Smooth muscle cell (in vitro differentiated cells): Measurements from ENCODE around the gene PSMA6. TPM values are rescaled to one million over a fixed set of nuclear protein-coding genes. Genes with fewer than 3 reads are reported as not detected.

Experiments
- DNase-seq: peaks from one replicate; lab custom pipeline; 2025; ENCODE audit not compliant: unreplicated experiment; lab: John Stamatoyannopoulos, UW
- H2AFZ ChIP-seq: fragments of 200-600 bp; sonication (generic); 2 replicates; pipeline ENCODE4 v1.6.0; 2016; ENCODE audit warnings: antibody characterized with exemption, low read depth, mild to moderate bottlenecking
- H3F3A ChIP-seq: fragments of 200-600 bp; sonication (generic); 2 replicates; pipeline ENCODE4 v1.6.0; 2017; ENCODE audit warnings: antibody characterized with exemption, low read depth
- H3K27ac ChIP-seq: fragments of 200-600 bp; sonication (generic); 2 replicates; pipeline ENCODE4 v1.5.1; 2016; ENCODE audit warnings: low read depth, mild to moderate bottlenecking
- H3K27me3 ChIP-seq: fragments of 200-600 bp; sonication (generic); 2 replicates; pipeline ENCODE4 v1.6.1; 2016; ENCODE audit warnings: low read depth, mild to moderate bottlenecking
- H3K36me3 ChIP-seq: fragments of 200-600 bp; sonication (generic); 2 replicates; pipeline ENCODE4 v1.5.1; 2016; ENCODE audit warnings: low read depth
- H3K4me1 ChIP-seq: fragments of 200-600 bp; sonication (generic); 2 replicates; pipeline ENCODE4 v1.5.1; 2016; ENCODE audit warnings: low read depth
- H3K4me2 ChIP-seq: fragments of 200-600 bp; sonication (generic); 2 replicates; pipeline ENCODE4 v1.6.0; 2016; ENCODE audit warnings: mild to moderate bottlenecking
- H3K4me3 ChIP-seq: fragments of 200-600 bp; sonication (generic); 2 replicates; pipeline ENCODE4 v1.5.1; 2016; ENCODE audit warnings: mild to moderate bottlenecking
- H3K79me2 ChIP-seq: fragments of 200-600 bp; sonication (generic); 2 replicates; pipeline ENCODE4 v1.6.0; 2016; ENCODE audit warnings: low read depth, mild to moderate bottlenecking
- H3K9ac ChIP-seq: fragments of 200-600 bp; sonication (generic); 2 replicates; pipeline ENCODE4 v1.6.0; 2016; ENCODE audit warnings: low read depth
- H3K9me3 ChIP-seq: fragments of 200-600 bp; sonication (generic); replicated peaks from 2 replicates; pipeline ENCODE4 v1.5.1; 2016; ENCODE audit warnings: low read depth
- H4K20me1 ChIP-seq: fragments of 200-600 bp; sonication (generic); 2 replicates; pipeline ENCODE4 v1.6.0; 2016; ENCODE audit warnings: low read depth
- WGBS: methylation state at CpG from one replicate; pipeline ENCODE4 v1.1.7; 2016; ENCODE audit warnings: low lambda C conversion rate; 5-methylcytosine and 5-hydroxymethylcytosine counted together
- polyA plus RNA-seq: library from polyadenylated mRNA; unstranded; fragments of >200 nt; fragmentation: Nextera tagmentation; extraction: Ambion mirVana; gene quantifications from 2 replicates; pipeline ENCODE4 v1.2.1, GENCODE V29; 2016
- total RNA-seq: library from RNA; depleted of rRNA; stranded (reverse); fragments of >200 nt; gene quantifications from 2 replicates; pipeline ENCODE4 v1.2.3, GENCODE V29; 2014
- TF ChIP-seq, protein P1 (sequence below): fragments of 200-600 bp; sonication (generic); IDR thresholded peaks from 2 replicates; pipeline ENCODE4 v1.5.1; 2017; ENCODE audit warnings: borderline replicate concordance, mild to moderate bottlenecking, antibody characterized with exemption; ENCODE audit not compliant: insufficient read depth, poor library complexity, severe bottlenecking

Gene PSMA6
- total and polyA plus RNA-seq, 2 experiments from 2014 or later: 251 to 315 TPM

DNA sequence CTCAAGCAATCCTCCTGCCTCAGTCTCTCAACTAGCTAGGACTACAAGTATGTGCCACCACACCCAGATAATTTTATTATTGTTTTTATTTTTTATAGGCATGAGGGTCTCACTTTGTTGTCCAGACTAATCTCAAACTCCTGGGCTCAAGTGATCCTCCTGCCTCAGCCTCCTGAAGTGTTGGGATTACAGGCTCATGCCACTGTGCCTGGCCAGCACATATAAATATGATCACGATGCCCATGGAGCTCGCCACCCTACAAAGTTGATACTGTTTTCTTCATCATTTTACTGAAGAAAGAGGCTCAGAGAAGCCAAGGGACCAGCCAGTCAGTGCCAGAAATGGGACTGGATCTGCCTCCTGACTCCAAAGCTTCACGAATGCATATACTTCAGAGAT lies 59.3 kb downstream of the PSMA6 start:
- DNase-seq: no peak
- H2AFZ ChIP-seq: no peak overlapping the region
- H3K9me3 ChIP-seq: no peaks in the 10 kb centered on the region
- no peaks in the 10 kb centered on the region for H3K36me3 ChIP-seq
- whole genome bisulfite sequencing: 97% methylated on average over 3 of the region's 3 CpGs
- H3K4me3 ChIP-seq: no peak overlapping the region
- H3K27ac ChIP-seq: no peak overlapping the region
- no peaks in the 10 kb centered on the region for H3K79me2 ChIP-seq
- H3K9ac ChIP-seq: no peak overlapping the region
- H4K20me1 ChIP-seq: no peaks in the 10 kb centered on the region
- H3F3A ChIP-seq: no peaks in the 10 kb centered on the region
- TF ChIP-seq, protein P1, sequence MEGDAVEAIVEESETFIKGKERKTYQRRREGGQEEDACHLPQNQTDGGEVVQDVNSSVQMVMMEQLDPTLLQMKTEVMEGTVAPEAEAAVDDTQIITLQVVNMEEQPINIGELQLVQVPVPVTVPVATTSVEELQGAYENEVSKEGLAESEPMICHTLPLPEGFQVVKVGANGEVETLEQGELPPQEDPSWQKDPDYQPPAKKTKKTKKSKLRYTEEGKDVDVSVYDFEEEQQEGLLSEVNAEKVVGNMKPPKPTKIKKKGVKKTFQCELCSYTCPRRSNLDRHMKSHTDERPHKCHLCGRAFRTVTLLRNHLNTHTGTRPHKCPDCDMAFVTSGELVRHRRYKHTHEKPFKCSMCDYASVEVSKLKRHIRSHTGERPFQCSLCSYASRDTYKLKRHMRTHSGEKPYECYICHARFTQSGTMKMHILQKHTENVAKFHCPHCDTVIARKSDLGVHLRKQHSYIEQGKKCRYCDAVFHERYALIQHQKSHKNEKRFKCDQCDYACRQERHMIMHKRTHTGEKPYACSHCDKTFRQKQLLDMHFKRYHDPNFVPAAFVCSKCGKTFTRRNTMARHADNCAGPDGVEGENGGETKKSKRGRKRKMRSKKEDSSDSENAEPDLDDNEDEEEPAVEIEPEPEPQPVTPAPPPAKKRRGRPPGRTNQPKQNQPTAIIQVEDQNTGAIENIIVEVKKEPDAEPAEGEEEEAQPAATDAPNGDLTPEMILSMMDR: no peak
- no peak overlapping the region for H3K4me2 ChIP-seq
- no peaks in the 10 kb centered on the region for H3K27me3 ChIP-seq
- H3K4me1 ChIP-seq: no peaks in the 10 kb centered on the region

DNA sequence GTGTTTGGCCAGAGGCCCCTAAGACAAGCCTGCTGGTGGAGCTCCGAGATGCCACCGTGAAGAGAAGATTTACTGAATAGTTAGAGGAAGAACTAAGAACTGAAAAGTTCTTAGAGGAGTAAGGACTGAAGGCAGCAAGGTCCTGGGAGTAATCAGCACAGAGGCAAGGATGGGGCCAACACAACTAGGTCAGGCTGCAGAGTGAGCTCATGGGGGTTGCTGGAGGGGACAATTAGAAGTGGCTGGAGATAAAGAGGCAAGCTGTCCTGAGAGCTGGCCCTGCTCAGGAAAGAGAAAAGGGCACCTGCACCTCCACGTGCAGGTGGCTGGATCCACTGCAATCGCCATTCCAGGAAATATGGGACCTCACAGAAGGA lies 59.7 kb downstream of the PSMA6 start:
- H3K36me3 ChIP-seq: no peaks in the 10 kb centered on the region
- no peaks in the 10 kb centered on the region for H3K27me3 ChIP-seq
- no peaks in the 10 kb centered on the region for H3F3A ChIP-seq
- H3K4me3 ChIP-seq: no peak overlapping the region
- H3K27ac ChIP-seq: no peak overlapping the region
- 91% methylated on average over 4 of the region's 4 CpGs for WGBS
- DNase-seq: no peak
- no peaks in the 10 kb centered on the region for H3K4me1 ChIP-seq
- H4K20me1 ChIP-seq: no peaks in the 10 kb centered on the region
- no peak overlapping the region for H2AFZ ChIP-seq
- TF ChIP-seq, protein P1: no peak
- no peaks in the 10 kb centered on the region for H3K9me3 ChIP-seq
- no peak overlapping the region for H3K9ac ChIP-seq
- no peak overlapping the region for H3K4me2 ChIP-seq
- no peaks in the 10 kb centered on the region for H3K79me2 ChIP-seq

DNA sequence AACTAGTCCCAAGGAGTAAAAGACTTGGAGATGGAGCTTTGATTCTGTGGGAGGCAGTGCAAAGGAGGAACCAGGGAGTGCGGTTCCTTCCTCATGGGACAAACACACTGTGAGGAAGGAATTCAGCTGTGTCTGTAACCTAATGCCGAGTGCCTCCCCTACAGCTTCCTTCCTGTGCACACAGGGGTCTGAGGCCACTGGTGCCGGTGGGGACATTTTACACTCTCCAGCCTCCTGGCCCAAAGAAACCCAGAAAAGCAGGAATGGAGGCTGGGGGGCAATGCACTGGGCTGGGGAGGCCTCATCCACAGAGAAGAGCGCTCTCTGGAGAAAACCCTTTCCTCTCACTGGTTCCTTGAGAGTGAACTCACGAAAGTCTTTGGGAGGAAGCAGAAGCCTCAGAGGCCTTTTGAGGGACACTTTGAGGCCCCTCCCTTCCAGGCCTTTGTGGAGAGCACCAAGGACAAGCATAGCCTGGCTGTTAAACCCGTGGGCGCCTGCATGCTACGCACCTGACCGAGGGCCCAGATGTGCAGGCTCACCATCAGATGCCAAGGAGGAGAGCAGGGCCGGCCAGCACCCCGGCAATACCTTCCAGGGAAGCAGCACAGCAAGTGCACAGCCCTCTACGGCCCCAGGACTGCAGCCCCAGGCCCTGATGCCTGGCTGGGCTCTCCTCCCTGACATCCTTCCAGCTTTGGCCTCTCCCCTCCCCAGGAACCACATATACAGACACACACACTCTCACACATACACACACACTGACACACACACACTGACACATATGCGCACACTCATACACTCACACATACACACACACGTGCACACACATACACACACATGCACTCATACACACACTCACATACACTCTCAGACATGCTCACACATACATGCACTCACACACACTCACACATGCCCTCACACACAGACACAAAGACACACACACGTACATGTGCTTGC lies 60.4 kb downstream of the PSMA6 start:
- no peaks in the 10 kb centered on the region for H3K9me3 ChIP-seq
- H3K4me2 ChIP-seq: no peak overlapping the region
- no peaks in the 10 kb centered on the region for H3K79me2 ChIP-seq
- no peaks in the 10 kb centered on the region for H3K4me1 ChIP-seq
- TF ChIP-seq, protein P1: no peak
- peak overlapping the region; percentile 81 for H2AFZ ChIP-seq
- DNase-seq: no peak
- no peak overlapping the region for H3K9ac ChIP-seq
- no peaks in the 10 kb centered on the region for H3K36me3 ChIP-seq
- no peaks in the 10 kb centered on the region for H4K20me1 ChIP-seq
- no peaks in the 10 kb centered on the region for H3K27me3 ChIP-seq
- H3F3A ChIP-seq: no peaks in the 10 kb centered on the region
- no peak overlapping the region for H3K27ac ChIP-seq
- H3K4me3 ChIP-seq: no peak overlapping the region
- 79% methylated on average over 12 of the region's 15 CpGs for WGBS
